Activated CD4-positive, alpha-beta T cell treated with anti-CD3 and anti-CD28 coated beads, Interleukin-2, Interleukin-4, amounts not matched to agents 100 ng/mL and 50 ng/mL, durations not matched to agents 16 hours and 8 hours (primary cell): ENCODE results near the gene CCDC88C.
"Not testable (repeated sequence)": the region's sequence is repeated elsewhere in the genome, so short reads cannot be mapped to it uniquely, and the experiment has no call there.

ENCODE experiments used
- DNase-seq: peaks from one replicate; pipeline ENCODE4 v3.0.0-alpha.2; 2020; ENCODE audit warnings: low spot score

CCDC88C gene, protein sequence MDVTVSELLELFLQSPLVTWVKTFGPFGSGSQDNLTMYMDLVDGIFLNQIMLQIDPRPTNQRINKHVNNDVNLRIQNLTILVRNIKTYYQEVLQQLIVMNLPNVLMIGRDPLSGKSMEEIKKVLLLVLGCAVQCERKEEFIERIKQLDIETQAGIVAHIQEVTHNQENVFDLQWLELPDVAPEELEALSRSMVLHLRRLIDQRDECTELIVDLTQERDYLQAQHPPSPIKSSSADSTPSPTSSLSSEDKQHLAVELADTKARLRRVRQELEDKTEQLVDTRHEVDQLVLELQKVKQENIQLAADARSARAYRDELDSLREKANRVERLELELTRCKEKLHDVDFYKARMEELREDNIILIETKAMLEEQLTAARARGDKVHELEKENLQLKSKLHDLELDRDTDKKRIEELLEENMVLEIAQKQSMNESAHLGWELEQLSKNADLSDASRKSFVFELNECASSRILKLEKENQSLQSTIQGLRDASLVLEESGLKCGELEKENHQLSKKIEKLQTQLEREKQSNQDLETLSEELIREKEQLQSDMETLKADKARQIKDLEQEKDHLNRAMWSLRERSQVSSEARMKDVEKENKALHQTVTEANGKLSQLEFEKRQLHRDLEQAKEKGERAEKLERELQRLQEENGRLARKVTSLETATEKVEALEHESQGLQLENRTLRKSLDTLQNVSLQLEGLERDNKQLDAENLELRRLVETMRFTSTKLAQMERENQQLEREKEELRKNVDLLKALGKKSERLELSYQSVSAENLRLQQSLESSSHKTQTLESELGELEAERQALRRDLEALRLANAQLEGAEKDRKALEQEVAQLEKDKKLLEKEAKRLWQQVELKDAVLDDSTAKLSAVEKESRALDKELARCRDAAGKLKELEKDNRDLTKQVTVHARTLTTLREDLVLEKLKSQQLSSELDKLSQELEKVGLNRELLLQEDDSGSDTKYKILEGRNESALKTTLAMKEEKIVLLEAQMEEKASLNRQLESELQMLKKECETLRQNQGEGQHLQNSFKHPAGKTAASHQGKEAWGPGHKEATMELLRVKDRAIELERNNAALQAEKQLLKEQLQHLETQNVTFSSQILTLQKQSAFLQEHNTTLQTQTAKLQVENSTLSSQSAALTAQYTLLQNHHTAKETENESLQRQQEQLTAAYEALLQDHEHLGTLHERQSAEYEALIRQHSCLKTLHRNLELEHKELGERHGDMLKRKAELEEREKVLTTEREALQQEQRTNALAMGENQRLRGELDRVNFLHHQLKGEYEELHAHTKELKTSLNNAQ (N-terminal part only)

DNA sequence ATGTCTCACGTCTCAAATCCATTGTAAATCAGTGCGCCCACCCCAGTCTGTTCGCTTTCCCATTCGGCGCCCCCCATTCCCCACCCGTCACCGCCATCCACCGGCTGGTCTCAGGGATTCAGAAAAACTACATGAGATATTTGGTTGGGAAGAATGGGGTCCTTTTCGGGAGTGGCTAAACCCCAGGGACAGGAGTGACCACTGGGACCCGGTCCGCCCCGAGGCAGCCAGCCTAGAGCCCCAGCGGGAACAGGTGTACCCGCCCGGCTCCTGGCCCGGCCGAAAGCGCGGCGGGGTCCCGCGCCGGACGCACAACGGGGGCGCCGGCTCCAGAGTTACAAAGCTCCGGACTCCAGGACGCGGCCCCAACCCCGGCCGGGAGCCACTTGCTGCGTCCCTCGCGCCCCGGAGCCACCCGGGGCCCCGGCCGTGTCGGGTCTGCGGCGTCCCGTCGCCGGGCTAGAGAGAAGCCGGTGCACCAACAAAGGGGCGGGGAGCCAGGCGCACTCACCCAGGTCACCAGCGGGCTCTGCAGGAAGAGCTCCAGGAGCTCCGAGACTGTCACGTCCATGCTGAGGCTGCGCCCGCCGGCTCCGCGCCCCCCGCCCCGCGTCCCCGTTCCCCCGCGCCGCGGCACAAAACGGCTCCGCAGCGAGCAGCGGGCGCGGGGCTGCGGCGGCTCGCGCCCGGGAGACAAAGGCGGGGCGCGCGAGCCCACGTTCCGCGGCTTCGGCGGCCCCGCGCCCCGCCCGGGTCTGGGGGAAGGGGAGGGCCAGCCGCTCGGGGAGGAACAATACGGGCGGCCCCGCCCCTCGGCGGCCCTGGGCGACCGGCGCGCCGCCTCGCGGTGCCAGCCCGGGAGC, at the start of gene CCDC88C:
TSS of gene CCDC88C (minus strand) at position 701 of the 863 bp plus-strand sequence. CDS start at position 571, 130 bp downstream.
- no peak for DNase-seq

DNA sequence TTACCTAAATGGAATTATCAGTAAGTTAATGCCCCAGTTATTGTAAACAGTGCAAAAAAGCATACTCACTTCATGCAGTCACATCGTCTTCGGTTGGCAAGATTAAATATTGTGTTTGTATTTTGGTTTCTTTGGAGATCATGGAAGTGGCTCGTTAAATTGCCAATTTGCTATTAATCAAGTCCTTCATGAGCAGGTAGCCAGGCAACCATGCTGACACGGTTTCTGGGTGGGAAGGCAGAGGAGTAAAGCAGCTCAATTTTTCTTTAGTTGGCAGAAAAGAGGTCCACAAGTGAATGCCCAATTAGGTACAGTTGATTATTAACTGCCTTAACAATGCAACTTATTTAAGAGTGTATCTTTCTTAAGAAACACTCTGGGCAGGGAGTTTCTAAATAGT, 48.6 kb upstream of the CCDC88C start:
- DNase-seq = no peak

DNA sequence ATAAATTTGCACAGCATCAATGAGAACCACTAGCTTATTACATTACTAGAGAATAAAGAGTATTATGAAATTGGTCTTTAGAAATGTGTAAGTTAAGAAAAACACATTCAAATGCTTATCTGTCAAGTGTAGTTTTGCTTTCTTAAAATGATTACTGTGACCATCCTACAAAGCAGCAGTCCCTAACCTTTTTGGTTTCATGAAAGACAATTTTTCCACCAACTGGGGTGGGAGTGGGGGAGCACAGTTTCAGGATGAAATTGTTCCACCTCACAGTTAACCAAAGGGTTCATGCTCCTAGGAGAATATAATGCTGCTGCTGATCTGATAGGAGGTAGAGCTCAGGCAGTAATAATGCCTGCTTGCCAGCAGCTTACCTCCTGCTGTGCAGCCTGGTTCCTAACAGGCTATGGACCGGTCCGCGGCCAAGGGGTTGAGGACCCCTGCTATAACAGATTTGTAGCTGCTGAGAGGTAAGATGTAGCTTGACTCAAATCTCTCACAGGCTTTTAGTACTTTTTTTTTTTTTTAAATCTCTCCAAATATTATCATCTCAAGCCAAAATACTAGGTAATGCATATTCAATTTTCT, 47.1 kb upstream of the CCDC88C start:
- peak; percentile 30 for DNase-seq

DNA sequence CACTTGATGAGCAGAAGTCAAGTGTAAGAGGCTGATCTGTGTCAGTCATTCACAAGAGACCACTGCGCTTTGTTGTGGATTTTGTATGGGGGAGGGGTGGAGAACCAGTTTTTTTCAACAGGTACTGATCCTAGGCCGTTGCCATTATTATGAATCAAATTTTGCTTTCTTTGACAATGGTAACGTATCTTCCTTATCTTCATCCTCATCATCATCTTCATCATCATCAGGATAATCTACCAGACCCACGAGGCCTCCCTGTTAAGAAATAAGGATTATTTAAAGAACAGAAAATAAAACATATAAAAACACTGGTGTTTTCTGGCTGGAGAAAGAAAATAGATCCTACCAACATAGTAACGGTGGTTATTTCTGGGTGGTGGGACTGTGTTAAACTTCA, 41.0 kb upstream of the CCDC88C start:
- DNase-seq = no peak

DNA sequence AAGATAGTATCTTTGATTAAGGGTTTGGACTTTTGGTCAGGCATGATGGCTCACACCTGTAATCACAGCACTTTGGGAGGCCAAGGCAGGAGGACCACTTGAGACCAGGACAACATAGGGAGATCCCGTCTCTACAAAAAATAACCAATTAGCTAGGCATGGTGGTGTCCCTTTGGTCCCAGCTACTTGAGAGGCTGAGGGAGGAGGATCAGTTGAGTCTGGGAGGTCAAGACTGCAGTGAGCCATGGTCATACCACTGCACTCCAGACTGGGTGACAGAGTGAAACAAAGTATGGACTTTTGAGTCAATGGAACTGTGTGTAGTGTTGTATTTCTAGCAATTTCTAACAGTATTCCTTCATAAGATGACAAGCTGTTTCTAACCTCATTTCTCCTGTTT, 38.7 kb upstream of the CCDC88C start:
- no peak for DNase-seq

DNA sequence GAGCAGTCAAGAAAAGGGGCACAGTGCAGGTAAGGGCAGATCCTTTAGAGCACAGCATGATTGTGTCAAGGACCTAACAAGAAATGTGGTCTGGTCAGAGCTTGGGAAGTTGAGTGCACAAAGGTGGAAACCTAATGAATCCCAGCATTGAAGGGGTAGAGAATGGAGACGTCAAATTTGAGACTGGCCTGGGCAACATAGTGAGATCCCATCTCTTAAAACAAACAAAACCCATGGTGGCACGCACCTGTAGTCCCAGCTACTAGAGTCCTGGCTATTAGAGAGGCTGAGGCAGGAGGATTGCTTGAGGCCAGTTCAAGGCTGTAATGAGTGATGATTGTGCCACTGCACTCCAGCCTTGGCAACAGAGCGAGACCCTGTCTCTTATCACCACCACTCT, 37.0 kb upstream of the CCDC88C start:
- no peak for DNase-seq

DNA sequence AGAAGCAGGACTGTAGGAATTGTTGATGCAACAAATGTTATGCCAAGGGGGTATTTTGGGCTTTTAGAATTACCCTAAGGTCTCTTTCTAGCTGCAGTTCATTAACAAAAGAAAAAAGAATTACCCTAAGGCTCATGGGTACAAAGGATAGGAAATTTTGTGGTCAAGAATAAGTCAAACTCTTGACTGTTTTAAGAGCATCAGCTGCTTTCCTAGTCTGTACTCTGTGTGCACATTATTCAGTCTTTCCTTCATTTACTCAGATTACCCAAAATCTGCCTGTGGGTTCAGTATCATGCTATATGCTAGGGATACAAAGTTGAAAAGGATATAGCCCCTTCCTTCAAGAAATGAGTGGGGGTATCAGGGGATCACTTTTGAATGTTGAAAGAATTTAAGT, 36.5 kb upstream of the CCDC88C start:
- no peak for DNase-seq

DNA sequence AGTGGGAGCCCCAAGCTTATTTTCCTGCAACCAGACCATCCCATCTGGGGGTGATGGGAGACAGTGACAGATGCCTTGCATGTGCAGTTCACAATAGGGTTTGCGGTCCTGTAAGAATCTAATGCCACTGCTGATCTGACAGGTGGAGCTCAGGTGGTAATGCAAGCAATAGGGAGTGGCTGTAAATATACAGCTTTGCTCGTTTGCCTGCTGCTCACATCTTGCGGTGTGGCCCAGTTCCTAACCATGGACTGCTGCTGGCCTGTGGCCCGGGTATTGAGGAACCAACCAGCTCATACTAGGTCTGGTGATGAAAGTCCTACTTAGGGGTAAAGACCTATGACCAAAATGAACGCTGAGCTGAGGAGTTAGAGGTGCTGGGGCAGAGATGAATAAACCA, 36.1 kb upstream of the CCDC88C start:
- DNase-seq = no peak

DNA sequence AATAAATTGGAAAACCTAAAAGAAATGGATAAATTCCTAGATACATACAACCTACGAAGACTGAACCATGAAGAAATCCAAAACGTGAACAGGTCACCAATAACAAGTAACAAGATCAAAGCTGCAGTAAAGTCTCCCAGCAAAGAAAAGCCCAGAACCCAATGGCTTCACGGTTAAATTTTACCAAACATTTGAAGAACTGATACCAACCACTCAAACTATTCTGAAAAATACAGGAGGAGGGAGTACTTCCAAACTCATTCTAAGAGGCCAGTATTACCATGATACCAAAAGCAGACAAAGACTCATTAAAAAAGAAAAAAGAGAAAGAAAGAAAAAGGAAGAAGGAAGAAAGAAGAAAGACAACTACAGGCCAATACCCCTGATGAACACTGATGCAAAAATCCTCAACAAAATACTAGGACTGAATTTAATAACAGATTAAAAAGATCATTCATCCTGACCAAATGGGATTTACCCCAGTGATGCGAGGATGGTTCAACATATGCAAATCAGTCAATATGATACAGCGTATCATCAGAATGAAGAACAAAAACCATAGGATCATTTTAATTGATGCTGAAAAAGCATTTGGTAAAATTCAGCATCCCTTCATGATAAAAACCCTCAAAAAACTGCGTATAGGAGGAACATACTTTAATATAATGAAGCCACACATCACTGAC, 26.9 kb upstream of the CCDC88C start:
- DNase-seq = no peak

DNA sequence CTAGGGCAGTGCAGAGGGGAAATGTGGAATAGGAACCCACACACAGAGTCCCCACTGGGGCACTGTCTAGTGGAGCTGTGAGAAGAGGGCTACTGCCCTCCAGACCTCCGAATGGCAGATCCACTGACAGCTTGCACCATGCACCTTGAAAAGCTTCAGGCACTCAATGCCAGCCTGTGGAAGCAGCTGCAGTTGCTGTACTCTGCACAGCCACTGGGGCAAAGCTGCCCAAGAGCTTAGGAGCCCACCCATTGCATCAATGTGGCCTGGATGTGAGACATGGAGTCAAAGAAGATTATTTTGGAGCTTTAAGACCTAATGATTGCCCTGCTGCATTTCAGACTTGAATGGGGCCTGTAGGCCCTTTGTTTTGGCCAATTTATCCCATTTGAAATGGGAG, 21.7 kb upstream of the CCDC88C start:
- no peak for DNase-seq

DNA sequence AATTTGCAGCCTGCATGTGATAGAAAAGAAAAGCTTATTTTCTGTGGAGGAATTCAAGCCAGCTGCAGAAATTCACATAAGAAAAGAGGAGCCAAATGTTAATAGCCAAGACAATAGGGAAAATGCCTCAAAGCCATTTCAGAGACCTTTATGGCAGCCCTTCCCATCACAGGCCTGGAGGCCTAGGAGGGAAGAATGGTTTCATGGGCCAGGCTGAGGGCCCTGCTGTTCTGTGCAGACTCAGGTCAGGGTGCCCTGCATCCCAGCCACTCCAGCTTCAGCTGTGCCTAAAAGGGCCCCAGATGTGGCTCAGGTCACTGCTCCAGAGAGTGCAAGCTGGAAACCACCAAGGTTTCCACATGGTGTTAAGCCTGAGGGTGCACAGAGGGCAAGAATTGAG, 21.2 kb upstream of the CCDC88C start:
- DNase-seq = no peak

DNA sequence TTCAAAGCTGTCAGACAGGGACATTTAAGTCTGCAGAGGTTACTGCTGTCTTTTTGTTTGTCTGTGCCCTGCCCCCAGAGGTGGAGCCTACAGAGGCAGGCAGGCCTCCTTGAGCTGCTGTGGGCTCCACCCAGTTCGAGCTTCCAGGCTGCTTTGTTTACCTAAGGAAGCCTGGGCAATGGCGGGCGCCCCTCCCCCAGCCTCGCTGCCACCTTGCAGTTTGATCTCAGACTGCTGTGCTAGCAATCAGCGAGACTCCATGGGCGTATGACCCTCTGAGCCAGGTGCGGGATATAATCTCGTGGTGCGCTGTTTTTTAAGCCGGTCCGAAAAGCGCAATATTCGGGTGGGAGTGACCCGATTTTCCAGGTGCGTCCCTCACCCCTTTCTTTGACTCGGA, 18.6 kb upstream of the CCDC88C start:
- not testable (repeated sequence) for DNase-seq

DNA sequence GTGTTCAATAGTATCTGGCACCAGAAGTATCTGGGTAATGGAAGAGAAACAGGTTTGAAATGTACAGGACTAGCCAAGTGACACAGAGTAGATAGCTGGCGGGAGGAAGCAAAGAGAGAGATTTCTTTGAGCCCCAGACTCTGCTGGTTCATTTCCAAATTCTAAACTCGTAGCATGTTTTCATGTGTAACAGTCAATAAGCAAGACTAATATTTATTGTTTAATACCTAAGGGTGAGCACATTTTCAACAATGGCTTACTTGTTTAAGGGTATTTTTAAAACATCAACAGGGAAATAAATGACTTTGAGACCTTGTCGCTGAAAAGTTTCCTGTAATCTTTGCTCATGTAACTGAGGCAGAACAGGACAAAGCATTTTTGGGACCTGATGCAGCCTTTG, 11.8 kb upstream of the CCDC88C start:
- DNase-seq = no peak

DNA sequence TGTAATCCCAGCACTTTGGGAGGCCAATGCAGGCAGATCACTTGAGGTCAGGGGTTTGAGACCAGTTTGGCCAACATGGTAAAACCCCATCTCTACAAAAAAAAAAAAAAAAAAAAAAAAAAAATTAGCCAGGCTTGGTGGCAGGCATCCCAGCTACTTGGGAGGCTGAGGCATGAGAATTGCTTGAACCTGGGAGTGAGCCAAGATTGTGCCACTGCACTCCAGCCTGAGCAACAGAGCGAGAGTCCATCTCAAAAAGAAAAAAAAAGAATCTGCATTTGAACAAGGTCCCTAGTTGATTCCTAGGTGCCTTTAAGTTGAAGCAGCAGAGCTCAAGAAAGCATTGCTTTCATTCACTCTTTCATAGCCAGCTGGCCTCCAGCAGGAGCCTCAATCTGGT, 11.3 kb upstream of the CCDC88C start:
- DNase-seq = not testable (repeated sequence)

DNA sequence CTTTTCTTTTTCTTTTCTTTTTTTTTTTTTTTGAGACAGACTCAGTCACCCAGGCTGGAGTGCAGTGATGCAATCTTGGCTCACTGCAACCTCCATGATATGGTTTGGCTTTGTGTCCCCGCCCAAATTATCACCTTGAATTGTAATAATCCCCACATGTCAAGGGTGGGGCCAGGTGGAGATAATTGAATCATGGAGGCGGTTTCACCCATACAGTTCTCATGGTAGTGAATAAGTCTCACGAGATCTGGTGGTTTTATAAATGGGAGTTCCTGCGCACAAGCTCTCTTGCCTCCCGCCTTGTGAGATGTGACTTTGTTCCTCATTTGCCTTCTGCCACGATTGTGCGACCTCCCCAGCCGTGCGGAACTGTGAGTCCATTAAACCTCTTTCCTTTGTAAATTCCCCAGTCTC, 7.9 kb upstream of the CCDC88C start:
- DNase-seq = not testable (repeated sequence)

DNA sequence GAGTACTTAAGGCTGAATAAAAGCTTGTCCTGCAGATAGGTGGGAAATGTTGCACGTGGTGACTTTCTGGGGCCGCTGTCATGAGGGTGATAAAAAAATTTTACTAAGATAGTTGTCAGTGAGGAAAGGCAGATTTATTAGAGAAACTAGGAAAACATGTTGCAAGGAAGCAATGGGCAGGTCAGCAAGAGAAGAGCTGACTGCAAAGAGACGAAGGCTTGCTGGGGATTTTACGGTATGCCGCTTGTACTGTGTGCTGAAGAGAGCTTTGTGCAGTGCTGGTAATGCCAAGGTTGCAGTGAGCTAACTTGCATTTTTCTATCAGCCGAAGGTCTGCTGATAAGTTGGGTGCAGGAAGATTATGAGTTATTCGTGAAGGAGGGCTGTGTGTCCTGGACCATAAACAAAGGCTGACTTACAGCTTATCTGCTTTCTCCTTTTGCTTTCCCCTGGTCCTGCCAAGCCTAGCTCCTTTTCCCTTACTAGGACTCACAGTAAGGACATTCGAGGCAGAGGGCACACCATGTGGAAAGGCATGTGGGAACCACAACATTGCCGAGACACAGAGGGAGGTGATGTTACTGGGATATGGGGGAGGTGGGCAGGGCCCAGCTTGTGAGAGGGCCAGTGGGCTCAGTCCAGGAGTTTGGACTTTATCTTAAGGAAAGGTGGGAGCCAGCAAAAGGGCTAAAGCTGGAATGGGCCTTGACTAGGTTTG, 7.4 kb upstream of the CCDC88C start:
- DNase-seq = no peak

DNA sequence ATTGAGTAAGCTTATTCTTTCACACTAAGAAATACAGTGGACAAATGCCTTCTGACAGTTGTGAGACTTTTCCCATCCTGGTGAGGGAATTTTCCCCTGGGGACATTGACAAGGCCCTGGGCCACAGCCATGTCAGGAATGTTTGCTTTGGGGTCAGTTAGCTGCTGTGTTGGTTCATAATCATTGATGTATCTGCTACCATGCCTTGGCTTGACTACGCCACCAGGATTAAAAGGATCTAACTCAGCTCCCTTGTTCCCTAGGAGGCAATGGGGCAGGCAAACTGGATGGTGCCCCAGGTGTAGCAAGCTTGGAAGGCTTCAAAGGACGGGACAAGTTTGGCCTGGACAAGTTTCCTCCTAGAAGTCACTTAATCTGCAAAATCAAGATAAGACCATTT, 3.1 kb upstream of the CCDC88C start:
- no peak for DNase-seq

DNA sequence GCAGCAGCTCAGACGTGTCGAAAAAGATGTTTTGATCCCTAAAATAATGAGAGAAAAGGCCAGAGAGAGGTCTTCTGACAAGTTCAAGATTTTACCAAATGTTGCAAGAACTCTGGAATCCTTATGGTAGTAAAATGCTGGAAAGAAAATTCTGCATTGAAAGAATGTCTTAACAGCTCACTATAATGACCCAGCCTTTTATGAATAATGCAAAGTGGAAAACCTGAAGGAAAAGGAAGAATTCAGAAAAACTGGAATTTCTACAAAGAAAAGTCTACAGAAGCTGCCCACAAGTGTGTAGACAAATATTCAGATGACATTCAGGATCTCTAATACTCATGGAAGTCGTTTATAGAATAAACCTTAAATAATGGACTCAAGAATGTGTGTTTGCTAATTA, 1.8 kb upstream of the CCDC88C start:
- no peak for DNase-seq

DNA sequence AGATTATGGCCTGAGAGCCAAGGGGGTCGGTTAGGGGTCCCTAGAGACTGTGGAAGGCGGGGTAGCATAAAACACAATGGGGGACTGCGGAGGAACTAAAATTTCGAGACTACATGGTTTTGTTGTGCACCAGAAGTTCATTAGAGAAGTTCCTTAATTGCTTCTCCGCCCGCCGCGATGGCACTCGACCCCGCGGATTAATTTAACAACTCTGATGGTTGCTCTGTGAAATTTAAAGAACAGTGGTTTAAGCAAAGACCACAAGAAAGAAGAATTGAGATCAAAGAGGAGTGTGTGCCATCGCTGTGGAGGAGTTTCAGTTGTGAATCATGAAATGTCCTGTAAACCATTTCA, 1.4 kb upstream of the CCDC88C start:
- peak; percentile 69 for DNase-seq
